LNCaP clone FGC (cell line): ENCODE results near the gene GRM4.

ENCODE experiments used
- DNase-seq: peaks from one replicate; pipeline ENCODE4 v3.0.0-alpha.2; 2011; ENCODE audit warnings: low read depth
- H3K4me3 ChIP-seq: 2 replicates; pipeline ENCODE4 v1.5.1; 2011; ENCODE audit warnings: mild to moderate bottlenecking, low read depth, low read length, control low read depth
- TF ChIP-seq, protein P1 (sequence below): IDR thresholded peaks from 2 replicates; pipeline ENCODE4 v1.5.1; 2012; ENCODE audit warnings: mild to moderate bottlenecking; ENCODE audit not compliant: control insufficient read depth, insufficient read depth; ENCODE audit errors: extremely low read depth

The GRM4 gene

DNA sequence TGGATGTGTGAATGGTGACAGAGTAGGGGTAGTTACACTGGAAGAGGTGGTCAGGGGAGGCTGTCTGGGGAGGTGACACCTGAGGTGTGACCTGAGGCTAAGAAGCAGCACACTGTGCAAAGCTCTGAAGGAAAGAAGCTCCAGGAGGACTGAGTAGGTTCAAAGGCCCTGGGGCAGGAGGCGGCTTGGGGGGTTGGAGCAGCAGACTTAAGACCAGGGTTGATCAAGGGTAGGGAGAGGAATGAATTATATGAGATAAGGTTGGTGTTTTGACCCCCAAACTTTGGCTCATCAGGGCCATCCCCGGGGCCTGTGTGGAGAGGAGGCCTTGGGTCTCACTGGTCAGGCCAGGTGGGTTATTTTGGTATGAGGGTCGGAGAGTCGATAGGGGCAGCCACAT lies 166.1 kb downstream of the GRM4 start:
- no peak for DNase-seq
- TF ChIP-seq, protein P1, sequence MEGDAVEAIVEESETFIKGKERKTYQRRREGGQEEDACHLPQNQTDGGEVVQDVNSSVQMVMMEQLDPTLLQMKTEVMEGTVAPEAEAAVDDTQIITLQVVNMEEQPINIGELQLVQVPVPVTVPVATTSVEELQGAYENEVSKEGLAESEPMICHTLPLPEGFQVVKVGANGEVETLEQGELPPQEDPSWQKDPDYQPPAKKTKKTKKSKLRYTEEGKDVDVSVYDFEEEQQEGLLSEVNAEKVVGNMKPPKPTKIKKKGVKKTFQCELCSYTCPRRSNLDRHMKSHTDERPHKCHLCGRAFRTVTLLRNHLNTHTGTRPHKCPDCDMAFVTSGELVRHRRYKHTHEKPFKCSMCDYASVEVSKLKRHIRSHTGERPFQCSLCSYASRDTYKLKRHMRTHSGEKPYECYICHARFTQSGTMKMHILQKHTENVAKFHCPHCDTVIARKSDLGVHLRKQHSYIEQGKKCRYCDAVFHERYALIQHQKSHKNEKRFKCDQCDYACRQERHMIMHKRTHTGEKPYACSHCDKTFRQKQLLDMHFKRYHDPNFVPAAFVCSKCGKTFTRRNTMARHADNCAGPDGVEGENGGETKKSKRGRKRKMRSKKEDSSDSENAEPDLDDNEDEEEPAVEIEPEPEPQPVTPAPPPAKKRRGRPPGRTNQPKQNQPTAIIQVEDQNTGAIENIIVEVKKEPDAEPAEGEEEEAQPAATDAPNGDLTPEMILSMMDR: no peak
- no peak overlapping the region for H3K4me3 ChIP-seq

DNA sequence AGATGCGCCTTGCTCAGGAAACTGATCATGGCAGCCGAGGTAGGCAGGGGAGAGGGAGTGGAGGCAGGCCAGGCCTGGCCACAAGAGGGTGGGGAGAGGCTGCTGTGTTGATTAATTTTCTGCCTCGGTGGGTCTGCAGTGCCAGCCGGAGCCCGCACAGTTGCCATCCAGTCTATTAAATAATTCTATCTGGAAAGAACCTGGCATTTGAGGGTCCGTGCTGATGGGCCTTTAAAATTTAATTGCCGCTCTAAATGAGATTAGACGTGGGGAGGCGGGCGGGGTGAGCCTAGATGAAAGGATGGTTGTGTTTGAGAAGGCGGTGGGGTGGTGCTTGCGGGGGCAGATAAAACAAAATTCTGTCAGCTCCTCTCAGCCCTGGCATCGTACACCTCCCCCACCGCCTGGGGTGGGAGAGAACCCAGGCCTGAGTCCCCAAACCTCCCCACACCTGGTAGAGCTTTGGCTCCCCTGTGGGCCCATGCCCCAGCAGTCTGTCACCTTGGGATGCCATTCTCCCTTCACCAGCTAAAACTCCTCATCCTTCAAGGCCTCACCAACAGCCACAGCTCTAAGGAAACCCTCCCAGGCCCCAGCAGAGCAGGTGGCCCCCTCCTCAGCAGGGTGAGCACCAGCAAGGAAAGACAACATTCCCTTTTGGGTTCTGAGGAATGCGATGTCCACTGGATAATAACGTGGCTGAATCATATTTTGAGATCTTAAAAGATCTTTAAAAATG lies 167.3 kb downstream of the GRM4 start:
- TF ChIP-seq, protein P1: no peak
- no peak for DNase-seq
- H3K4me3 ChIP-seq: no peak overlapping the region

DNA sequence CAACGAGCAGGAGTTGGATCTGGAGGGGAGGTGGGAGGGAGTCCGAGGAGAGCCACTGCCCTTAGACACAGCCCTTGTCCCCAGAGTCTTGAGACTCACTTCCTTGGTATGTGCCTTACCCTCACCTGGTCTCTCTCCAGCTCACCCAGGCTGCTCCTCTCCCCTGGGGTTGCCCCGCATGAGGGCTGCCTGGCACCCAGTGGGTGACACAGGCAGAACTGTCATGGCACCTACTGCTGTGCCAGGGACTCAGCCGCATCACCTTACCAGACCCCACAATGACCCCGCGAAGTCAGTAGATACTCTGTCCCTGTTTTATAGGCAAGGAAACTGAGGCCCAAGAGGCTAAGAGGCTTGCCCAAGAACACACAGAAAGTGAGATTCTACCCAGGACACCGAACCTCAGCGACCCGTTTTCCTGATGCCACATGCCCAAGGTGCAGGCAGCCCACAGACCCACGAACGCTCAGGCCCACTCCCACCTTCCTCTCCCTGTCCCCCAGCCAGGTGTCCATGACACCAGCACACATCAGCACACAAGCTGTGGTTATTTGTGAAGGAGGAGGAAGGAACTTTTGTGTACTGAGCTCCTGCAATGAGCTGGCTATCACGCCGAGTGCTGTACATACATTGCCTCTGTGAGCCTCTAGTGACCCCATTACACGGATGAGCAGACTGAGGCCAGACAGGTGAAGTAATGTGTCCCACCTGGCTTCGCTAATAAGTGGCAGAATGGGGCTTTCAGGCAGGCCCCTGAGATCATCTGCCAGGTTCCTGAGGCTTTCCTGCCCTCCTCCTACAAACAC lies 168.1 kb downstream of the GRM4 start:
- no peak for DNase-seq
- H3K4me3 ChIP-seq: no peak overlapping the region
- TF ChIP-seq, protein P1: no peak

DNA sequence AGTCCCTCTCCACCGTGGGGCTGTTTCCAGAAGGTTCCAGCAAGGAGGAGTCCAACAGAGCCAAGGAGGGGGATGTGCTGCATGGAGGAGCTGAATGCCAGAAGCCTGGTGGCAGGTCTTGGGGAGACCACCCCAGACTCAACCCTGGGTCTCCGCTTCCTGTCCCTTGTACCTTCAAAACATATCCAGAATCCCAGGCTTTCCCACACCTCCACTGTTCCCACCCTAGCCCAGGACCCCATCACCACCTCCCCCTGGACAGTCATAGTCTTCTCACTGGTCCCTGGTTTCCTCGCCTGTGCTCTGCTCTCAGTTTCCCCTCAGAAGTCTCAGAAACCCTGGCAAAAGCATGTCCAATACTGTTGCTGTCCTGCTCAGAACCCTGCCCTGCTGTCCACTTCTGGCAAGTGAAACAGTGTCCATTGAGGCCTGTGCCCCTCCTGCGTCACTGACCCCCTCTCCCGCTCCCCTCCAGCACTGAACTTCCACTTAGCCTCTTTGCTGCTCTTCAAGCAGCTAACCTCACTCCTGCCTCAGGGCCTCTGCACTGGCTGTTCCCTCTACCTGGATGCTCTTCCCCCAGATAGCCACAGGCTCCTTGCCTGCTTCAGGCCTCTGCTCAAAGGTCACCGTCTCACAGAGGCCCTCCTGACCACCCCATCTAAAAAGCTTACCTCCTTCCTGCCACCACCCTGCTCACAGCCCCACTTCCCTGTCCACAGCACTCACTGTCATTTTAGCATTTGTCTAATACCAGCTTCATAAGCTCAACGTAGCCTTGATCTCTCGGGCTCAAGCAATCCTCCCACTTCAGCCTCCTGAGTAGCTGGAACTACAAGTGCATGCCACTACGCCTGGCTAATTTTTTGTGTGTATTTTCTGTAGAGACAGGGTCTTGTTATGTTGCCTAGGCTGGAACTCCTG lies 169.2 kb downstream of the GRM4 start:
- TF ChIP-seq, protein P1: no peak
- no peak for DNase-seq
- no peak overlapping the region for H3K4me3 ChIP-seq

DNA sequence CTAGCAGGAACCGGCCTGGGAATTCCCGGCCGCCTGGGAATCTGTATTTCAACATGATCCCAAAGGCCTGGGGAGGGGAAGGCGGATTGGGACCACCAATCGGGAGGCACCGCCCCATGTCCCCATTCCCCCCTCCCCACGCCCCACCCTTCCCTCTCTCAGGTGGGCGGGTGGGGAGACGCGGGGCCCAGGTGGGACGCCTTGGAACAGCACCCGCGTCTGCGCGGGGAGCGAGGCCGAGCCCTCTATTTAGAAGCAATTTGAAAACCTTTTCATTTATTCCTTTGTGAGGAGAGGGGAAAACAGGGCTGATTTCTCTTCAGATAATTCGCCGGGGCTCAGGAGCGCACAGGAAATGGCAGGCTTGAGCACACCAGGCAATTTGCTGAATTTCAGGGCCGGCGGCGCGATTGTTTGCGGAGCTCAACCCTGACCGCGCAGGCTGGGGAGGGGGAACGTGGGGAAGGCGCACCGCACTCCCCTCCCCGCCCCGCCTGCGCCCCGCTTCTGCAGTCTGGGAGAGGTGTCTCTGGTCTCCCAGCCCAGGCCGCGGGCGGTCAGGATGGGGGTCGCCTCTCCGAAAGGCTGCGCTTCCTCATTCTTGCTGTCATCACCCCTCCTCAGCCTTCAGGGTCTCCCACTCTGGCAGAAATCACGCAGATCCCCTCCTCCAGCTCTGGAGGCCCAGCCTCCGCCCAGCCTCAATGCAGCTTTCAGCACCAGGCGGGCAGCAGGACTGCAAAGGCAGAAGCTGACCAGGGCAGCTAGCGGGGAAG lies 170.0 kb downstream of the GRM4 start:
- H3K4me3 ChIP-seq: no peak overlapping the region

More for the DNA sequence above, 170.0 kb downstream of the GRM4 start:
- no peak for DNase-seq
- TF ChIP-seq, protein P1: no peak
